ENCODE measurements around the gene RPTOR. TPM values are rescaled to one million over a fixed set of nuclear protein-coding genes. Genes with fewer than 3 reads are reported as not detected.

Gene RPTOR
- total RNA-seq, 1 experiment from 2014 or later = 46.2 TPM

- H3K9ac ChIP-seq (ENCODE audit: low read length) = no peak overlapping the region
- no peak overlapping the region for H2AFZ ChIP-seq (ENCODE audit: low read length)
- TF ChIP-seq EZH2 (IDR thresholded peaks at IDR 0.05; ENCODE audit: low read length, unreplicated experiment) (no peak), EZH2phosphoT487 (IDR thresholded peaks at IDR 0.05; ENCODE audit: borderline replicate concordance, low read length) (no peak), CTCF (conservative IDR thresholded peaks at IDR 0.05; ENCODE audit: low read depth, low read length) (no peak)
- H4K20me1 ChIP-seq (ENCODE audit: low read length) = 0 out of 2 replicates have a peak, but pooled peaks cover 8% of the 10 kb centered on the region
- H3K36me3 ChIP-seq (ENCODE audit: low read depth, low read length) = peaks cover 6% of the 10 kb centered on the region; the same call in 1 of the 2 replicates
- intact Hi-C loops (cut with micrococcal nuclease) = no loop called here
- H3K27me3 ChIP-seq (ENCODE audit: low read length) = no peaks in the 10 kb centered on the region
- H3K4me2 ChIP-seq (ENCODE audit: low read length) = no peak overlapping the region
- CTCF ChIA-PET = no interaction called here
- H3K27ac ChIP-seq (ENCODE audit: low read length) = no peak overlapping the region
- no peaks in the 10 kb centered on the region for H3F3A ChIP-seq (ENCODE audit: low read length, unreplicated experiment)
- H3K9me2 ChIP-seq (replicated peaks; ENCODE audit: low read length) = no peaks in the 10 kb centered on the region
- no TSS peak for BruUV-seq (replicated peaks)
- H3K79me2 ChIP-seq (ENCODE audit: low read length) = peaks cover 46% of the 10 kb centered on the region
- POLR2A ChIA-PET (ENCODE audit: unreplicated experiment) = no interaction called here
- H3K9me3 ChIP-seq (ENCODE audit: low read length) = no peaks in the 10 kb centered on the region
- H3K4me1 ChIP-seq (ENCODE audit: insufficient read depth, low read length) = no peaks in the 10 kb centered on the region
- no peak overlapping the region for H3K4me3 ChIP-seq (ENCODE audit: low read length)
- ATAC-seq (no peak), DNase-seq (no peak)
Observed at GRCh38 chr17:80629298-80630028, 84.8 kb downstream of the RPTOR start.

GRCh38 chr17:80630560-80631120 lies 86.0 kb downstream of the RPTOR start:
- Histone ChIP-seq H3K27ac (ENCODE audit: low read length) (no peak overlapping the region), H3K79me2 (ENCODE audit: low read length) (peaks cover 48% of the 10 kb centered on the region), H3K4me3 (ENCODE audit: low read length) (no peak overlapping the region), H3K27me3 (ENCODE audit: low read length) (no peaks in the 10 kb centered on the region), H3K4me1 (ENCODE audit: insufficient read depth, low read length) (no peaks in the 10 kb centered on the region), H2AFZ (ENCODE audit: low read length) (no peak overlapping the region), H3K9ac (ENCODE audit: low read length) (no peak overlapping the region), H3K9me2 (replicated peaks; ENCODE audit: low read length) (no peaks in the 10 kb centered on the region), H3K36me3 (ENCODE audit: low read depth, low read length) (peaks cover 6% of the 10 kb centered on the region; the same call in 1 of the 2 replicates), H4K20me1 (ENCODE audit: low read length) (0 out of 2 replicates have a peak, but pooled peaks cover 4% of the 10 kb centered on the region), H3K4me2 (ENCODE audit: low read length) (no peak overlapping the region), H3K9me3 (ENCODE audit: low read length) (no peaks in the 10 kb centered on the region), H3F3A (ENCODE audit: low read length, unreplicated experiment) (no peaks in the 10 kb centered on the region)
- no TSS peak for BruUV-seq (replicated peaks)
- intact Hi-C loops (cut with micrococcal nuclease) = no loop called here
- ChIA-PET POLR2A (ENCODE audit: unreplicated experiment) (no interaction called here), CTCF (no interaction called here)
- ATAC-seq (no peak), DNase-seq (no peak)
- TF ChIP-seq CTCF (conservative IDR thresholded peaks at IDR 0.05; ENCODE audit: low read depth, low read length) (no peak), EZH2phosphoT487 (IDR thresholded peaks at IDR 0.05; ENCODE audit: borderline replicate concordance, low read length) (no peak), EZH2 (IDR thresholded peaks at IDR 0.05; ENCODE audit: low read length, unreplicated experiment) (no peak)
